ENCODE measurements around the gene DBF4B.
A peak's percentile ranks its signal among the peaks of the same experiment; 100 is the strongest.

DBF4B gene

GRCh38 chr17:44782326-44782850 is 73.9 kb downstream of the DBF4B start:
- peak overlapping the region; percentile 19; the same call in 1 of the 2 replicates for H3K4me3 ChIP-seq (ENCODE audit: low read length)
- H3K27ac ChIP-seq (ENCODE audit: low read length), result no peak overlapping the region
- H3K4me1 ChIP-seq (ENCODE audit: insufficient read depth, low read length), result peaks cover 19% of the 10 kb centered on the region
- peak overlapping the region; percentile 20; the same call in 1 of the 2 replicates for H3K9ac ChIP-seq (ENCODE audit: low read depth, low read length)
- H3K36me3 ChIP-seq (ENCODE audit: insufficient read depth, low read depth, low read length), result no peaks in the 10 kb centered on the region
- H3K27me3 ChIP-seq (ENCODE audit: insufficient read depth, low read length), result peaks cover 8% of the 10 kb centered on the region
- no peaks in the 10 kb centered on the region for H3K9me3 ChIP-seq (ENCODE audit: insufficient read depth, low read depth, low read length)

- no peaks in the 10 kb centered on the region for H3K27me3 ChIP-seq (ENCODE audit: insufficient read depth, low read length)
- H3K9ac ChIP-seq (ENCODE audit: low read depth, low read length), result no peak overlapping the region
- peaks cover 17% of the 10 kb centered on the region for H3K4me1 ChIP-seq (ENCODE audit: insufficient read depth, low read length)
- no peaks in the 10 kb centered on the region for H3K9me3 ChIP-seq (ENCODE audit: insufficient read depth, low read depth, low read length)
- H3K4me3 ChIP-seq (ENCODE audit: low read length), result no peak overlapping the region
- no peak overlapping the region for H3K27ac ChIP-seq (ENCODE audit: low read length)
- H3K36me3 ChIP-seq (ENCODE audit: insufficient read depth, low read depth, low read length), result no peaks in the 10 kb centered on the region
These were observed 77.5 kb downstream of the DBF4B start for GRCh38 chr17:44785921-44786320.

- Histone ChIP-seq H3K9me3 (ENCODE audit: insufficient read depth, low read depth, low read length) (no peaks in the 10 kb centered on the region), H3K4me3 (ENCODE audit: low read length) (no peak overlapping the region), H3K4me1 (ENCODE audit: insufficient read depth, low read length) (peaks cover 11% of the 10 kb centered on the region), H3K27me3 (ENCODE audit: insufficient read depth, low read length) (no peaks in the 10 kb centered on the region), H3K27ac (ENCODE audit: low read length) (no peak overlapping the region), H3K9ac (ENCODE audit: low read depth, low read length) (no peak overlapping the region), H3K36me3 (ENCODE audit: insufficient read depth, low read depth, low read length) (no peaks in the 10 kb centered on the region)
These were observed 78.2 kb downstream of the DBF4B start for GRCh38 chr17:44786551-44787081.

- no peak overlapping the region for H3K4me3 ChIP-seq (ENCODE audit: low read length)
- H3K9me3 ChIP-seq (ENCODE audit: insufficient read depth, low read depth, low read length), result no peaks in the 10 kb centered on the region
- H3K27me3 ChIP-seq (ENCODE audit: insufficient read depth, low read length), result no peaks in the 10 kb centered on the region
- H3K36me3 ChIP-seq (ENCODE audit: insufficient read depth, low read depth, low read length), result no peaks in the 10 kb centered on the region
- no peak overlapping the region for H3K9ac ChIP-seq (ENCODE audit: low read depth, low read length)
- H3K27ac ChIP-seq (ENCODE audit: low read length), result no peak overlapping the region
- H3K4me1 ChIP-seq (ENCODE audit: insufficient read depth, low read length), result peaks cover 3% of the 10 kb centered on the region
These were observed 78.9 kb downstream of the DBF4B start for GRCh38 chr17:44787271-44787940.

GRCh38 chr17:44788139-44788538 is 79.7 kb downstream of the DBF4B start:
- Histone ChIP-seq H3K9me3 (ENCODE audit: insufficient read depth, low read depth, low read length) (no peaks in the 10 kb centered on the region), H3K9ac (ENCODE audit: low read depth, low read length) (no peak overlapping the region), H3K27me3 (ENCODE audit: insufficient read depth, low read length) (no peaks in the 10 kb centered on the region), H3K4me3 (ENCODE audit: low read length) (no peak overlapping the region), H3K36me3 (ENCODE audit: insufficient read depth, low read depth, low read length) (no peaks in the 10 kb centered on the region), H3K27ac (ENCODE audit: low read length) (no peak overlapping the region), H3K4me1 (ENCODE audit: insufficient read depth, low read length) (no peaks in the 10 kb centered on the region)

GRCh38 chr17:44792276-44792675 is 83.8 kb downstream of the DBF4B start:
- H3K4me1 ChIP-seq (ENCODE audit: insufficient read depth, low read length), result no peaks in the 10 kb centered on the region
- no peaks in the 10 kb centered on the region for H3K9me3 ChIP-seq (ENCODE audit: insufficient read depth, low read depth, low read length)
- H3K27me3 ChIP-seq (ENCODE audit: insufficient read depth, low read length), result no peaks in the 10 kb centered on the region
- H3K9ac ChIP-seq (ENCODE audit: low read depth, low read length), result no peak overlapping the region
- H3K27ac ChIP-seq (ENCODE audit: low read length), result no peak overlapping the region
- H3K36me3 ChIP-seq (ENCODE audit: insufficient read depth, low read depth, low read length), result peaks cover 1% of the 10 kb centered on the region; the same call in 1 of the 2 replicates
- no peak overlapping the region for H3K4me3 ChIP-seq (ENCODE audit: low read length)

- Histone ChIP-seq H3K9me3 (ENCODE audit: insufficient read depth, low read depth, low read length) (no peaks in the 10 kb centered on the region), H3K4me3 (ENCODE audit: low read length) (no peak overlapping the region), H3K4me1 (ENCODE audit: insufficient read depth, low read length) (peaks cover 7% of the 10 kb centered on the region), H3K36me3 (ENCODE audit: insufficient read depth, low read depth, low read length) (peaks cover 17% of the 10 kb centered on the region; the same call in 1 of the 2 replicates), H3K27ac (ENCODE audit: low read length) (no peak overlapping the region), H3K9ac (ENCODE audit: low read depth, low read length) (no peak overlapping the region), H3K27me3 (ENCODE audit: insufficient read depth, low read length) (no peaks in the 10 kb centered on the region)
These were observed 85.7 kb downstream of the DBF4B start for GRCh38 chr17:44793885-44794842.

GRCh38 chr17:44794851-44795413 is 86.5 kb downstream of the DBF4B start:
- peaks cover 23% of the 10 kb centered on the region; the same call in 1 of the 2 replicates for H3K36me3 ChIP-seq (ENCODE audit: insufficient read depth, low read depth, low read length)
- H3K27ac ChIP-seq (ENCODE audit: low read length), result no peak overlapping the region
- H3K9ac ChIP-seq (ENCODE audit: low read depth, low read length), result no peak overlapping the region
- no peak overlapping the region for H3K4me3 ChIP-seq (ENCODE audit: low read length)
- peaks cover 7% of the 10 kb centered on the region for H3K4me1 ChIP-seq (ENCODE audit: insufficient read depth, low read length)
- no peaks in the 10 kb centered on the region for H3K9me3 ChIP-seq (ENCODE audit: insufficient read depth, low read depth, low read length)
- no peaks in the 10 kb centered on the region for H3K27me3 ChIP-seq (ENCODE audit: insufficient read depth, low read length)

GRCh38 chr17:44795421-44795820 is 87.0 kb downstream of the DBF4B start:
- peaks cover 28% of the 10 kb centered on the region; the same call in 1 of the 2 replicates for H3K36me3 ChIP-seq (ENCODE audit: insufficient read depth, low read depth, low read length)
- no peak overlapping the region for H3K4me3 ChIP-seq (ENCODE audit: low read length)
- H3K4me1 ChIP-seq (ENCODE audit: insufficient read depth, low read length), result peaks cover 7% of the 10 kb centered on the region
- no peaks in the 10 kb centered on the region for H3K9me3 ChIP-seq (ENCODE audit: insufficient read depth, low read depth, low read length)
- no peak overlapping the region for H3K27ac ChIP-seq (ENCODE audit: low read length)
- no peaks in the 10 kb centered on the region for H3K27me3 ChIP-seq (ENCODE audit: insufficient read depth, low read length)
- no peak overlapping the region for H3K9ac ChIP-seq (ENCODE audit: low read depth, low read length)

GRCh38 chr17:44795928-44796327 is 87.5 kb downstream of the DBF4B start:
- Histone ChIP-seq H3K4me1 (ENCODE audit: insufficient read depth, low read length) (peaks cover 7% of the 10 kb centered on the region), H3K27ac (ENCODE audit: low read length) (no peak overlapping the region), H3K36me3 (ENCODE audit: insufficient read depth, low read depth, low read length) (peaks cover 33% of the 10 kb centered on the region; the same call in 1 of the 2 replicates), H3K4me3 (ENCODE audit: low read length) (no peak overlapping the region), H3K9ac (ENCODE audit: low read depth, low read length) (no peak overlapping the region), H3K27me3 (ENCODE audit: insufficient read depth, low read length) (no peaks in the 10 kb centered on the region), H3K9me3 (ENCODE audit: insufficient read depth, low read depth, low read length) (no peaks in the 10 kb centered on the region)

GRCh38 chr17:44796731-44797130 is 88.3 kb downstream of the DBF4B start:
- no peak overlapping the region for H3K4me3 ChIP-seq (ENCODE audit: low read length)
- peaks cover 41% of the 10 kb centered on the region; the same call in 1 of the 2 replicates for H3K36me3 ChIP-seq (ENCODE audit: insufficient read depth, low read depth, low read length)
- no peak overlapping the region for H3K27ac ChIP-seq (ENCODE audit: low read length)
- H3K27me3 ChIP-seq (ENCODE audit: insufficient read depth, low read length), result no peaks in the 10 kb centered on the region
- H3K9me3 ChIP-seq (ENCODE audit: insufficient read depth, low read depth, low read length), result no peaks in the 10 kb centered on the region
- no peak overlapping the region for H3K9ac ChIP-seq (ENCODE audit: low read depth, low read length)
- H3K4me1 ChIP-seq (ENCODE audit: insufficient read depth, low read length), result peaks cover 7% of the 10 kb centered on the region

Data from iPS-20b (cell line).